Measurements from ENCODE around the gene TMPRSS15.
"Not testable (repeated sequence)": the region's sequence is repeated elsewhere in the genome, so short reads cannot be mapped to it uniquely, and the experiment has no call there.

The TMPRSS15 gene

GRCh38 chr21:18384771-18385170, 18.8 kb downstream of the TMPRSS15 start:
- ChIA-PET POLR2A (ENCODE audit: low non-redundant PET) (no interaction called here), CTCF (interaction anchor here (0.6 to 1.0 kb wide), 6 partner anchors 41 to 551 kb away, joined by 3 to 5 read pairs (median 3); no protein-coding TSS in a partner anchor)
- TF ChIP-seq, protein P1, sequence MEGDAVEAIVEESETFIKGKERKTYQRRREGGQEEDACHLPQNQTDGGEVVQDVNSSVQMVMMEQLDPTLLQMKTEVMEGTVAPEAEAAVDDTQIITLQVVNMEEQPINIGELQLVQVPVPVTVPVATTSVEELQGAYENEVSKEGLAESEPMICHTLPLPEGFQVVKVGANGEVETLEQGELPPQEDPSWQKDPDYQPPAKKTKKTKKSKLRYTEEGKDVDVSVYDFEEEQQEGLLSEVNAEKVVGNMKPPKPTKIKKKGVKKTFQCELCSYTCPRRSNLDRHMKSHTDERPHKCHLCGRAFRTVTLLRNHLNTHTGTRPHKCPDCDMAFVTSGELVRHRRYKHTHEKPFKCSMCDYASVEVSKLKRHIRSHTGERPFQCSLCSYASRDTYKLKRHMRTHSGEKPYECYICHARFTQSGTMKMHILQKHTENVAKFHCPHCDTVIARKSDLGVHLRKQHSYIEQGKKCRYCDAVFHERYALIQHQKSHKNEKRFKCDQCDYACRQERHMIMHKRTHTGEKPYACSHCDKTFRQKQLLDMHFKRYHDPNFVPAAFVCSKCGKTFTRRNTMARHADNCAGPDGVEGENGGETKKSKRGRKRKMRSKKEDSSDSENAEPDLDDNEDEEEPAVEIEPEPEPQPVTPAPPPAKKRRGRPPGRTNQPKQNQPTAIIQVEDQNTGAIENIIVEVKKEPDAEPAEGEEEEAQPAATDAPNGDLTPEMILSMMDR (conservative IDR thresholded peaks at IDR 0.05; ENCODE audit: low read depth): peak; percentile 44
- H3K27ac ChIP-seq: no peak overlapping the region
- peak; percentile 13 for DNase-seq (ENCODE audit: low spot score)

DNA sequence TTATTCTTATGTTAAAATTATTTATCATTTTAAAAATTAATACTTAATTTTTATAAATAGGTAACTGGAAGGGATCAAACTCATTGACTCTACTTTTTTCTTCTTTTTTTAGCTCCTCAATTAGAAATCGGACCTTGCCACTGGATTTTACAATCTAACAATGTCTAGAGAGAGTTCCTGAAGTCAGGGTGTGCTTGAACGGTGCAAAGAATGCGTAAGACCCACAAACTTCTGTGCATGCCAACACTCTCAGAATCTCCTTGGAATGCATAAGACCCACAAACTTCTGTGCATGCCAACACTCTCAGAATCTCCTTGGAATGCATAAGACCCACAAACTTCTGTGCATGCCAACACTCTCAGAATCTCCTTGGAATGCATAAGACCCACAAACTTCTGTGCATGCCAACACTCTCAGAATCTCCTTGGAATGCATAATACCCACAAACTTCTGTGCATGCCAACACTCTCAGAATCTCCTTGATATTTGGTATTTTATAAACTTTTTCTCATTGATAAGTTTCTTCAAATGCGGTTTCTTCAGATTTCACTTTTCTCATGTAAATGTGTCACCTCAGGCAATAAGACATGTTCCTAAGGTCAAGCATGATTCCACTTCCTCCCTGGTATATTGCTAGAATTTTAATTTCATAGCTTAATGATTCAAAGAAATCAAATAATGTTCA, 20.5 kb downstream of the TMPRSS15 start:
- POLR2A ChIA-PET (ENCODE audit: low non-redundant PET); H3K27ac ChIP-seq: not testable (repeated sequence)
- CTCF ChIA-PET: interaction anchor here (0.7 kb wide), 1 partner anchor 107 kb away, joined by 3 read pairs; no protein-coding TSS in a partner anchor

GRCh38 chr21:18382141-18382540, 21.4 kb downstream of the TMPRSS15 start:
- CTCF ChIA-PET: no interaction called here
- TF ChIP-seq, protein P1 (conservative IDR thresholded peaks at IDR 0.05; ENCODE audit: low read depth): no peak
- DNase-seq (ENCODE audit: low spot score): no peak
- POLR2A ChIA-PET (ENCODE audit: low non-redundant PET): no interaction called here
- H3K27ac ChIP-seq: no peak overlapping the region

More for the DNA sequence above, 20.5 kb downstream of the TMPRSS15 start:
- DNase-seq (ENCODE audit: low spot score): not testable (repeated sequence)

DNA sequence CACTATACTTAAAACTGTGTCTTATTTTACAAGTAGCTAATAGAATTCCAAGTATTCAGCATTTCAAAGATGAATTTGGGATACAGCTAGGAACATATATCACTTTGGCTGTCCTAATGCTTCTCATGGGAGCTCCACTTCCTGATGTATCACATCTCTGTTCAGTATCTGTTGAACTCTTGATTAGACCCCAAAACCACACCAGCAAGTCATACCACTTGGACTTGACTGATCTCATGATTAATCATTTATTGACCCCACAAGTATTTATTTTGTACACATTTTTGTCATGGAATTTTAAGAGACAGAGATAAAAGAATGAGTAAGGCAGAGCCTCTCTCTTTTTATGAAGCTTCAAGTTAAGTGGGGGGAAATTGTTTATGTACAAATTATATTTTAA, 30.0 kb downstream of the TMPRSS15 start:
- TF ChIP-seq, protein P1 (conservative IDR thresholded peaks at IDR 0.05; ENCODE audit: low read depth): no peak
- POLR2A ChIA-PET (ENCODE audit: low non-redundant PET): no interaction called here
- no peak for DNase-seq (ENCODE audit: low spot score)
- no peak overlapping the region for H3K27ac ChIP-seq
- CTCF ChIA-PET: no interaction called here

GRCh38 chr21:18370301-18370700, 33.3 kb downstream of the TMPRSS15 start:
- ChIA-PET POLR2A (ENCODE audit: low non-redundant PET) (no interaction called here), CTCF (interaction anchor here (0.7 to 1.6 kb wide), 2 partner anchors 343 to 444 kb away, joined by 3 read pairs; no protein-coding TSS in a partner anchor)
- no peak for DNase-seq (ENCODE audit: low spot score)
- TF ChIP-seq, protein P1 (conservative IDR thresholded peaks at IDR 0.05; ENCODE audit: low read depth): no peak
- H3K27ac ChIP-seq: no peak overlapping the region

GRCh38 chr21:18369115-18369514, 34.5 kb downstream of the TMPRSS15 start:
- CTCF ChIA-PET: interaction anchor here (0.6 to 1.6 kb wide), 3 partner anchors 15 to 443 kb away, joined by 3 to 6 read pairs (median 3); no protein-coding TSS in a partner anchor
- POLR2A ChIA-PET (ENCODE audit: low non-redundant PET): no interaction called here
- no peak overlapping the region for H3K27ac ChIP-seq
- TF ChIP-seq, protein P1 (conservative IDR thresholded peaks at IDR 0.05; ENCODE audit: low read depth): no peak
- DNase-seq (ENCODE audit: low spot score): no peak

DNA sequence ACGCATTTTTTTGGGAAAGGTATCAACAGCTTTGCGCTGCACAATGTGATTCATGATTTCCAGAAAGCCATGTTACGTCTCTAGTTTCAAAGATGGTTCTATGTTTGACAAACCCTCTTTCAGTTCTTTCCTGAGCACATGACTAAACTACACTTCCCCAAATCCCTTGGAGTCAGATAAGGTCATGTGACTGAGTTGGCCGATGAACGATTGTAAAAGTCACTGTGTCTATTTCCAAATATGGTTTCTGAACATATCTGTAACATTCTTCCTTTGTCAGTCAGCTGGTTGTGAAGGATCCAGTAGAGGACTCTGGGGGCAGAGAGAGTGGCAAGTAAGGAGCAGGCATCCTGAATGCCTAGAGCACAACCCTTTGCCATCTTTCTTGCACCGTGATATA, 35.4 kb downstream of the TMPRSS15 start:
- TF ChIP-seq, protein P1 (conservative IDR thresholded peaks at IDR 0.05; ENCODE audit: low read depth): no peak
- CTCF ChIA-PET: interaction anchor here (0.5 kb wide), 1 partner anchor 240 kb away, joined by 4 read pairs; no protein-coding TSS in a partner anchor
- no peak for DNase-seq (ENCODE audit: low spot score)
- H3K27ac ChIP-seq: no peak overlapping the region
- POLR2A ChIA-PET (ENCODE audit: low non-redundant PET): no interaction called here

Data from RWPE1 (cell line).